Stimulated activated CD8-positive, alpha-beta memory T cell treated with anti-CD3 and anti-CD28 coated beads, Interleukin-4, amount 100 ng/mL, for 1 hour (primary cell): ENCODE results near the gene CUBN.
"Not testable (repeated sequence)": the region's sequence is repeated elsewhere in the genome, so short reads cannot be mapped to it uniquely, and the experiment has no call there.

ENCODE experiments used
- DNase-seq, 2 donors: peaks; one replicate each; pipeline ENCODE4 v3.0.0-alpha.2; 2020; ENCODE audit warnings: low read depth in 2 of 2, low spot score in 1 of 2

The CUBN gene

GRCh38 chr10:17013131-17013983, 116.3 kb downstream of the CUBN start:
- DNase-seq, result not testable (repeated sequence)

- not testable (repeated sequence) for DNase-seq
Measured at GRCh38 chr10:17012731-17013130, 116.9 kb downstream of the CUBN start.

GRCh38 chr10:17010363-17011145, 119.1 kb downstream of the CUBN start:
- DNase-seq, result no peak

GRCh38 chr10:17009212-17009700, 120.4 kb downstream of the CUBN start:
- no peak for DNase-seq

GRCh38 chr10:17007418-17007770, 122.2 kb downstream of the CUBN start:
- no peak for DNase-seq

- DNase-seq, result no peak
Measured at GRCh38 chr10:17006631-17007417, 122.8 kb downstream of the CUBN start.

GRCh38 chr10:17005621-17006566, 123.7 kb downstream of the CUBN start:
- DNase-seq, result no peak

GRCh38 chr10:17004801-17005380, 124.7 kb downstream of the CUBN start:
- DNase-seq, result no peak

GRCh38 chr10:17003651-17004286, 125.8 kb downstream of the CUBN start:
- no peak for DNase-seq

GRCh38 chr10:17003151-17003550, 126.5 kb downstream of the CUBN start:
- DNase-seq, result peak; percentile 32 to 62

GRCh38 chr10:17001961-17002749, 127.5 kb downstream of the CUBN start:
- no peak for DNase-seq

- no peak for DNase-seq
Measured at GRCh38 chr10:17001297-17001744, 128.3 kb downstream of the CUBN start.

- no peak for DNase-seq
Measured at GRCh38 chr10:16999665-17000451, 129.8 kb downstream of the CUBN start.

GRCh38 chr10:16996530-16996964, 133.1 kb downstream of the CUBN start:
- DNase-seq, result no peak

- no peak for DNase-seq
Measured at GRCh38 chr10:16995867-16996529, 133.6 kb downstream of the CUBN start.

GRCh38 chr10:16993186-16993585, 136.4 kb downstream of the CUBN start:
- no peak for DNase-seq

- DNase-seq, result no peak
Measured at GRCh38 chr10:16992611-16993119, 136.9 kb downstream of the CUBN start.
